Upper lobe of left lung (tissue), 4 donors: ENCODE data around the gene LRRK1.

ENCODE experiments used
- EP300 ChIP-seq, 4 donors: sonication (generic); formaldehyde crosslinking; IDR thresholded peaks; one replicate each; pipeline ENCODE4 v1.5.1; 2017; ENCODE audit warnings: antibody characterized with exemption in 4 of 4, control low read depth in 2 of 4
- POLR2A ChIP-seq, 4 donors: fragments of 450-650 bp; IDR thresholded peaks; one replicate each; pipeline ENCODE4 v1.5.1; 2016 to 2017; ENCODE audit warnings: antibody characterized with exemption in 4 of 4, mild to moderate bottlenecking in 2 of 4
- POLR2AphosphoS5 ChIP-seq, 2 donors: sonication (generic); formaldehyde crosslinking; IDR thresholded peaks; one replicate each; pipeline ENCODE4 v1.5.1; 2017; ENCODE audit warnings: antibody characterized with exemption in 2 of 2
- TF ChIP-seq, protein P1 (sequence below), 6 experiments: fragments of 450-650 bp in 4 of 6; fragments of 200-600 bp in 2 of 6; sonication (generic) in 2 of 6; IDR thresholded peaks; one replicate each; pipeline ENCODE4 v1.5.1; 2016 to 2019; ENCODE audit warnings: antibody characterized with exemption in 6 of 6

DNA sequence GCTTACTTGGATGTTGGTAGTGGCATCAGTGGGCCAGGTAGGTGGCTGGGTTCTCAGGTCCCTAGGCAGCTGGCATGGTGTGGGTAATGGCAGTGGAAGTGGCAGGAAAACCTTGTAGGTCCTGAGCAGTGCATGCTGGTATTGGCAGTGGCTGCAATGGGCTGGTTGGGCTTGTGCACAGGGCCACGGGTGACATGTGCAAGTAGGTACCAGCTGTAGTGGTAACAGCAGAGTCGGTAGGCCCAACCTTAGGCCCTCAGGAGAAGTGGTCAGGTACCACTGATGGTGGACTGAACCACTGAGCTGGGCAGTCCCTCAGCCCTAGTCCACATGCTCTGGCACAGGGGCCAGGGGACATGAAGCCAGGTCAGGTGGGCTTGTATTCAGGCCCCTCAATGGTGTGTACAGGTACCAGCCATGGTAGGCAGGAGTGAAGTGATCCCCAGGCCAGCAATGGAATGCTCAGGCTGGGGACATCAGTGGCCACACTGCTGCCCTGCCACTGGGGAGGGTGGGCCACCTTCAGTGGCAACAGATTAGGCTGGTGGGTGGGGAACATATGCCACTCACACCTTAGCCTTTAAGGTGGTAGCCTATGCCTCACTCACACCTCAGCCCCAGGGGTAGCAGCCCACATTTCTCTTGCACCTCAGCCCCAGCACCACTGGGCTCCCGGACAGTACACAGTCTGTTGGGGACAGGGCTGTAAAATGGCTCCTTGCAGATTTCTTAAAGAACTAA lies 118.1 kb downstream of the LRRK1 start:
- TF ChIP-seq POLR2A (IDR thresholded peaks at IDR 0.05) (no peak), EP300 (IDR thresholded peaks at IDR 0.05) (no peak), POLR2AphosphoS5 (IDR thresholded peaks at IDR 0.05) (no peak)
- TF ChIP-seq, protein P1, sequence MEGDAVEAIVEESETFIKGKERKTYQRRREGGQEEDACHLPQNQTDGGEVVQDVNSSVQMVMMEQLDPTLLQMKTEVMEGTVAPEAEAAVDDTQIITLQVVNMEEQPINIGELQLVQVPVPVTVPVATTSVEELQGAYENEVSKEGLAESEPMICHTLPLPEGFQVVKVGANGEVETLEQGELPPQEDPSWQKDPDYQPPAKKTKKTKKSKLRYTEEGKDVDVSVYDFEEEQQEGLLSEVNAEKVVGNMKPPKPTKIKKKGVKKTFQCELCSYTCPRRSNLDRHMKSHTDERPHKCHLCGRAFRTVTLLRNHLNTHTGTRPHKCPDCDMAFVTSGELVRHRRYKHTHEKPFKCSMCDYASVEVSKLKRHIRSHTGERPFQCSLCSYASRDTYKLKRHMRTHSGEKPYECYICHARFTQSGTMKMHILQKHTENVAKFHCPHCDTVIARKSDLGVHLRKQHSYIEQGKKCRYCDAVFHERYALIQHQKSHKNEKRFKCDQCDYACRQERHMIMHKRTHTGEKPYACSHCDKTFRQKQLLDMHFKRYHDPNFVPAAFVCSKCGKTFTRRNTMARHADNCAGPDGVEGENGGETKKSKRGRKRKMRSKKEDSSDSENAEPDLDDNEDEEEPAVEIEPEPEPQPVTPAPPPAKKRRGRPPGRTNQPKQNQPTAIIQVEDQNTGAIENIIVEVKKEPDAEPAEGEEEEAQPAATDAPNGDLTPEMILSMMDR (IDR thresholded peaks at IDR 0.05), result no peak
